BLaER1 (cell line): Measurements from ENCODE around the gene RFX3.

Experiments
- H3K27ac ChIP-seq: shearing (Covaris generic); formaldehyde crosslinking; 2 replicates; pipeline ENCODE4 v1.8.1; 2022
- H3K27me3 ChIP-seq: shearing (Covaris generic); formaldehyde crosslinking; 2 replicates; pipeline ENCODE4 v1.8.1; 2022
- H3K36me3 ChIP-seq: shearing (Covaris generic); formaldehyde crosslinking; 2 replicates; pipeline ENCODE4 v1.8.1; 2022
- H3K4me1 ChIP-seq: shearing (Covaris generic); formaldehyde crosslinking; 2 replicates; pipeline ENCODE4 v1.8.1; 2022
- H3K4me2 ChIP-seq: shearing (Covaris generic); formaldehyde crosslinking; 2 replicates; pipeline ENCODE4 v1.8.1; 2022
- H3K4me3 ChIP-seq: shearing (Covaris generic); formaldehyde crosslinking; 2 replicates; pipeline ENCODE4 v1.8.1; 2022
- H3K9ac ChIP-seq: shearing (Covaris generic); formaldehyde crosslinking; 2 replicates; pipeline ENCODE4 v1.8.1; 2022
- H3K9me3 ChIP-seq: shearing (Covaris generic); formaldehyde crosslinking; 2 replicates; pipeline ENCODE4 v1.8.1; 2022
- H4K20me1 ChIP-seq: shearing (Covaris generic); formaldehyde crosslinking; 2 replicates; pipeline ENCODE4 v1.8.1; 2022
- Cebpa-rat ChIP-seq: shearing (Covaris generic); IDR thresholded peaks from 2 replicates; pipeline ENCODE4 v1.8.1; 2022

RFX3 gene

GRCh38 chr9:3224931-3225330 lies 300.9 kb downstream of the RFX3 start:
- Histone ChIP-seq H3K27me3 (no peaks in the 10 kb centered on the region), H3K9ac (no peak overlapping the region), H4K20me1 (no peaks in the 10 kb centered on the region), H3K27ac (no peak overlapping the region), H3K4me1 (no peaks in the 10 kb centered on the region), H3K9me3 (no peaks in the 10 kb centered on the region), H3K4me2 (no peak overlapping the region), H3K36me3 (peaks cover 4% of the 10 kb centered on the region; the same call in 1 of the 2 replicates), H3K4me3 (no peak overlapping the region)
- no peak for TF ChIP-seq Cebpa-rat

GRCh38 chr9:3215658-3216057 lies 310.1 kb downstream of the RFX3 start:
- no peak for TF ChIP-seq Cebpa-rat
- no peak overlapping the region for H3K4me2 ChIP-seq
- H3K9ac ChIP-seq, result no peak overlapping the region
- H3K36me3 ChIP-seq, result no peaks in the 10 kb centered on the region
- H3K27me3 ChIP-seq, result no peaks in the 10 kb centered on the region
- no peaks in the 10 kb centered on the region for H4K20me1 ChIP-seq
- no peaks in the 10 kb centered on the region for H3K9me3 ChIP-seq
- H3K4me1 ChIP-seq, result no peaks in the 10 kb centered on the region
- no peak overlapping the region for H3K27ac ChIP-seq
- H3K4me3 ChIP-seq, result no peak overlapping the region

- no peak overlapping the region for H3K4me3 ChIP-seq
- H4K20me1 ChIP-seq, result no peaks in the 10 kb centered on the region
- H3K4me1 ChIP-seq, result no peaks in the 10 kb centered on the region
- no peaks in the 10 kb centered on the region for H3K36me3 ChIP-seq
- H3K27me3 ChIP-seq, result no peaks in the 10 kb centered on the region
- H3K9ac ChIP-seq, result no peak overlapping the region
- TF ChIP-seq Cebpa-rat, result no peak
- no peaks in the 10 kb centered on the region for H3K9me3 ChIP-seq
- H3K4me2 ChIP-seq, result no peak overlapping the region
- H3K27ac ChIP-seq, result no peak overlapping the region
Observed at GRCh38 chr9:3214741-3215140, 311.1 kb downstream of the RFX3 start.

GRCh38 chr9:3205421-3206095 lies 320.2 kb downstream of the RFX3 start:
- Histone ChIP-seq H3K36me3 (no peaks in the 10 kb centered on the region), H3K9me3 (no peaks in the 10 kb centered on the region), H3K9ac (no peak overlapping the region), H3K4me1 (no peaks in the 10 kb centered on the region), H3K27ac (no peak overlapping the region), H3K27me3 (no peaks in the 10 kb centered on the region), H4K20me1 (no peaks in the 10 kb centered on the region), H3K4me2 (no peak overlapping the region), H3K4me3 (no peak overlapping the region)
- no peak for TF ChIP-seq Cebpa-rat

- H3K27ac ChIP-seq, result no peak overlapping the region
- H3K4me2 ChIP-seq, result no peak overlapping the region
- no peaks in the 10 kb centered on the region for H3K36me3 ChIP-seq
- no peaks in the 10 kb centered on the region for H3K4me1 ChIP-seq
- no peaks in the 10 kb centered on the region for H3K9me3 ChIP-seq
- H3K27me3 ChIP-seq, result no peaks in the 10 kb centered on the region
- TF ChIP-seq Cebpa-rat, result no peak
- no peak overlapping the region for H3K4me3 ChIP-seq
- H3K9ac ChIP-seq, result no peak overlapping the region
- no peaks in the 10 kb centered on the region for H4K20me1 ChIP-seq
Observed at GRCh38 chr9:3200331-3200774, 325.4 kb downstream of the RFX3 start.

- Histone ChIP-seq H4K20me1 (no peaks in the 10 kb centered on the region), H3K4me1 (no peaks in the 10 kb centered on the region), H3K27me3 (no peaks in the 10 kb centered on the region), H3K36me3 (no peaks in the 10 kb centered on the region), H3K9ac (no peak overlapping the region), H3K27ac (no peak overlapping the region), H3K9me3 (no peaks in the 10 kb centered on the region), H3K4me2 (no peak overlapping the region), H3K4me3 (no peak overlapping the region)
- TF ChIP-seq Cebpa-rat, result no peak
Observed at GRCh38 chr9:3193791-3194190, 332.0 kb downstream of the RFX3 start.

GRCh38 chr9:3191715-3192114 lies 334.1 kb downstream of the RFX3 start:
- no peaks in the 10 kb centered on the region for H3K27me3 ChIP-seq
- no peak for TF ChIP-seq Cebpa-rat

GRCh38 chr9:3189113-3189861 lies 336.5 kb downstream of the RFX3 start:
- H3K9ac ChIP-seq, result no peak overlapping the region

More at GRCh38 chr9:3191715-3192114, 334.1 kb downstream of the RFX3 start:
- Histone ChIP-seq H3K9ac (no peak overlapping the region), H3K4me3 (no peak overlapping the region), H3K4me2 (no peak overlapping the region), H4K20me1 (no peaks in the 10 kb centered on the region), H3K9me3 (no peaks in the 10 kb centered on the region), H3K36me3 (no peaks in the 10 kb centered on the region), H3K27ac (no peak overlapping the region), H3K4me1 (no peaks in the 10 kb centered on the region)

GRCh38 chr9:3186751-3187150 lies 339.1 kb downstream of the RFX3 start:
- Histone ChIP-seq H3K9ac (no peak overlapping the region), H3K4me2 (no peak overlapping the region), H3K9me3 (0 out of 2 replicates have a peak, but pooled peaks cover 1% of the 10 kb centered on the region), H3K27ac (no peak overlapping the region), H3K36me3 (no peaks in the 10 kb centered on the region), H3K4me3 (no peak overlapping the region), H4K20me1 (no peaks in the 10 kb centered on the region), H3K4me1 (no peaks in the 10 kb centered on the region), H3K27me3 (no peaks in the 10 kb centered on the region)
- TF ChIP-seq Cebpa-rat, result no peak

More at GRCh38 chr9:3189113-3189861, 336.5 kb downstream of the RFX3 start:
- no peak overlapping the region for H3K4me3 ChIP-seq
- no peak for TF ChIP-seq Cebpa-rat
- H3K4me2 ChIP-seq, result no peak overlapping the region
- H3K27ac ChIP-seq, result no peak overlapping the region
- no peaks in the 10 kb centered on the region for H4K20me1 ChIP-seq
- H3K36me3 ChIP-seq, result no peaks in the 10 kb centered on the region
- H3K4me1 ChIP-seq, result no peaks in the 10 kb centered on the region
- no peaks in the 10 kb centered on the region for H3K27me3 ChIP-seq
- no peaks in the 10 kb centered on the region for H3K9me3 ChIP-seq
